Measurements from ENCODE around the gene NASP.

DNA sequence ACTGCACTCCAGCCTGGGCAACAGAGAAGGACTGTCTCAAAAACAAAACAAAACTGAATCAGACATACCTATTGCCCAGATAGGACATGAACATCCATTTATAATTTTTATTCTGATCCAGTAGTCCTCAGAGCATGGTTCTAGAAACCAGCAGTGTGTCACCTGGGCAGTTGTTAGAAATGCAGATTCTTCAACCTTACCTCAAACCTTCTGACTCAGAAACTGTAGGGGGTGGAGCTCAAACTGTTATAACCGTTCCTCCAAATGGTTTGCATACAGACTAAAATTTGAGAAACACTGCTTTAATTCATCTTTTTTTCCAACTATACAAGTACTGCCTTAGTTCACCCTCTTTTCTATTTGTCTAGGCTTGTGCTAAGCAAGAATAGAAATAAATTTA, 6.0 kb downstream of the NASP start:
- TF ChIP-seq POLR2A (IDR thresholded peaks at IDR 0.05) (no peak), CTCF (IDR thresholded peaks at IDR 0.05) (no peak)
